Posterior vena cava (tissue), 2 donors: Measurements from ENCODE around the gene PIP5K1C. TPM values are rescaled to one million over a fixed set of nuclear protein-coding genes. Genes with fewer than 3 reads are reported as not detected.

ENCODE experiments used
- DNase-seq: peaks from one replicate; pipeline ENCODE4 v3.0.0-alpha.2; 2020; ENCODE audit warnings: low spot score
- intact Hi-C, 2 donors: fragments of 100-400 bp; cut with DNase I; formaldehyde crosslinking; loops; one replicate each; pipeline versions ENCODE4 v1.14.1 to v1.14.2; 2022 to 2023
- total RNA-seq, 2 donors: library from RNA; stranded (reverse); fragmentation: NEBNext Ultra II Directional; extraction: Animal tissue kit (Norgen Biotek cat#: 25700); gene quantifications; one replicate each; pipeline ENCODE4 v1.2.1, GENCODE V29; 2021
- donor health status: DM: yes; HTN: yes; CAD: no.
- donor health status: DM: yes; HTN: yes; CAD: no.

The PIP5K1C gene
- total RNA-seq, 2 donors from 2014 or later = 80.9 to 85.4 TPM

- intact Hi-C loops = no loop called here
- peak; percentile 86 for DNase-seq
These were observed 16.7 kb downstream of the PIP5K1C start for GRCh38 chr19:3683405-3684053.

- intact Hi-C loops = no loop called here
- DNase-seq = peak; percentile 78
These were observed 17.4 kb downstream of the PIP5K1C start for GRCh38 chr19:3682741-3683404.

GRCh38 chr19:3682286-3682685, 18.0 kb downstream of the PIP5K1C start:
- no peak for DNase-seq
- intact Hi-C loops = no loop called here

- DNase-seq = no peak
- intact Hi-C loops = no loop called here
These were observed 19.3 kb downstream of the PIP5K1C start for GRCh38 chr19:3680939-3681338.

GRCh38 chr19:3679581-3679980, 20.7 kb downstream of the PIP5K1C start:
- no peak for DNase-seq
- intact Hi-C loops = no loop called here

GRCh38 chr19:3679138-3679537, 21.1 kb downstream of the PIP5K1C start:
- no peak for DNase-seq
- intact Hi-C loops = no loop called here

- intact Hi-C loops = no loop called here
- no peak for DNase-seq
These were observed 22.1 kb downstream of the PIP5K1C start for GRCh38 chr19:3678188-3678587.

- no peak for DNase-seq
- intact Hi-C loops = no loop called here
These were observed 25.3 kb downstream of the PIP5K1C start for GRCh38 chr19:3674784-3675543.

- DNase-seq = no peak
These were observed 26.5 kb downstream of the PIP5K1C start for GRCh38 chr19:3673506-3674439.

GRCh38 chr19:3672993-3673392, 27.3 kb downstream of the PIP5K1C start:
- intact Hi-C loops = no loop called here

More at GRCh38 chr19:3673506-3674439, 26.5 kb downstream of the PIP5K1C start:
- intact Hi-C loops = no loop called here

GRCh38 chr19:3672575-3672948, 27.7 kb downstream of the PIP5K1C start:
- DNase-seq = no peak
- intact Hi-C loops = no loop called here

More at GRCh38 chr19:3672993-3673392, 27.3 kb downstream of the PIP5K1C start:
- DNase-seq = no peak

- peak; percentile 87 for DNase-seq
- intact Hi-C loops = no loop called here
These were observed 28.3 kb downstream of the PIP5K1C start for GRCh38 chr19:3671680-3672574.

- peak; percentile 96 for DNase-seq
- intact Hi-C loops = no loop called here
These were observed 29.2 kb downstream of the PIP5K1C start for GRCh38 chr19:3670796-3671679.

- peak; percentile 96 for DNase-seq
- intact Hi-C loops = no loop called here
These were observed 30.1 kb downstream of the PIP5K1C start for GRCh38 chr19:3669947-3670795.

GRCh38 chr19:3669082-3669946, 31.0 kb downstream of the PIP5K1C start:
- intact Hi-C loops = no loop called here
- no peak for DNase-seq
